Tibial nerve (tissue), 3 donors: Measurements from ENCODE around the gene KCNG3.

Experiments used
- CTCF ChIP-seq, 5 experiments: fragments of 200-600 bp in 3 of 5; fragments of 450-650 bp in 2 of 5; sonication (generic) in 3 of 5; IDR thresholded peaks; one replicate each; pipeline ENCODE4 v1.5.1; 2016 to 2019; ENCODE audit warnings: antibody characterized with exemption in 5 of 5, mild to moderate bottlenecking in 3 of 5, moderate library complexity in 2 of 5
- POLR2A ChIP-seq, 2 donors: fragments of 450-650 bp; IDR thresholded peaks; one replicate each; pipeline ENCODE4 v1.6.1; 2017; ENCODE audit warnings: antibody characterized with exemption in 2 of 2, mild to moderate bottlenecking in 2 of 2, moderate library complexity in 2 of 2

GRCh38 chr2:42510608-42511243 is 16.9 kb upstream of the KCNG3 start:
- TF ChIP-seq CTCF (IDR thresholded peaks at IDR 0.05), result no peak
- TF ChIP-seq POLR2A (IDR thresholded peaks at IDR 0.05), result no peak
